Measurements from ENCODE around the gene CCDC159. TPM values are rescaled to one million over a fixed set of nuclear protein-coding genes. Genes with fewer than 3 reads are reported as not detected.

The CCDC159 gene
- total RNA-seq, 1 experiment from 2014 or later = 18.2 TPM

DNA sequence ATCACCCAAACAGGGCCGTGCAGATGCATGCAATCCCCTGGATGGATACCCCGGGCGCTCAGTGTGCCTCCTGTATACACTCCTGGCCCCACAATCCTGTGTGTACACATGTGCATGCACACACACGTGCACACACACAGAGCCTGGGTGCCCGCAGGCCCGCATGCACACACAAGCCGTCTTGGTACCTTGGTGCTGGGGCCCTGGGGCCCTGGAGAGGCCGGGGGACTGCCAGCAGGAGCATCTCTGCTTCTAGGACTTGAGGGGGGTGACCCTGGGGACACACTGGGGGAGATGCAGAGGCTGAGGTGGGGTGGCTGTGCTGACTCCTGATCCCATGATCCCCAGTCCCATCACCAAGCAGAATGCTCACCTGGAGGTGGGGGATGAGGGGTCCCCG is 53.3 kb downstream of the CCDC159 start:
- TF ChIP-seq, protein P1, sequence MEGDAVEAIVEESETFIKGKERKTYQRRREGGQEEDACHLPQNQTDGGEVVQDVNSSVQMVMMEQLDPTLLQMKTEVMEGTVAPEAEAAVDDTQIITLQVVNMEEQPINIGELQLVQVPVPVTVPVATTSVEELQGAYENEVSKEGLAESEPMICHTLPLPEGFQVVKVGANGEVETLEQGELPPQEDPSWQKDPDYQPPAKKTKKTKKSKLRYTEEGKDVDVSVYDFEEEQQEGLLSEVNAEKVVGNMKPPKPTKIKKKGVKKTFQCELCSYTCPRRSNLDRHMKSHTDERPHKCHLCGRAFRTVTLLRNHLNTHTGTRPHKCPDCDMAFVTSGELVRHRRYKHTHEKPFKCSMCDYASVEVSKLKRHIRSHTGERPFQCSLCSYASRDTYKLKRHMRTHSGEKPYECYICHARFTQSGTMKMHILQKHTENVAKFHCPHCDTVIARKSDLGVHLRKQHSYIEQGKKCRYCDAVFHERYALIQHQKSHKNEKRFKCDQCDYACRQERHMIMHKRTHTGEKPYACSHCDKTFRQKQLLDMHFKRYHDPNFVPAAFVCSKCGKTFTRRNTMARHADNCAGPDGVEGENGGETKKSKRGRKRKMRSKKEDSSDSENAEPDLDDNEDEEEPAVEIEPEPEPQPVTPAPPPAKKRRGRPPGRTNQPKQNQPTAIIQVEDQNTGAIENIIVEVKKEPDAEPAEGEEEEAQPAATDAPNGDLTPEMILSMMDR (IDR thresholded peaks at IDR 0.05; ENCODE audit: unreplicated experiment) = no peak
- no TSS peak for BruUV-seq (replicated peaks)
- H3K4me3 Mint-ChIP-seq (ENCODE audit: unreplicated experiment) = no peak overlapping the region
- intact Hi-C loops (cut with micrococcal nuclease) = no loop called here
- H3K27ac Mint-ChIP-seq (ENCODE audit: low read depth, unreplicated experiment) = no peak overlapping the region
- H3K36me3 Mint-ChIP-seq (ENCODE audit: insufficient read depth, unreplicated experiment) = no peaks in the 10 kb centered on the region
- POLR2A ChIA-PET = no interaction called here
- no peaks in the 10 kb centered on the region for H3K9me3 Mint-ChIP-seq (ENCODE audit: unreplicated experiment)
- no peak for DNase-seq (ENCODE audit: unreplicated experiment)
- CTCF ChIA-PET = interaction anchor here (0.7 to 1.6 kb wide), 2 partner anchors 18 to 104 kb away, joined by 3 to 5 read pairs; no protein-coding TSS in a partner anchor
- no peaks in the 10 kb centered on the region for H3K27me3 Mint-ChIP-seq (ENCODE audit: insufficient read depth, unreplicated experiment)
- no peaks in the 10 kb centered on the region for H3K4me1 Mint-ChIP-seq (ENCODE audit: insufficient read depth, unreplicated experiment)

DNA sequence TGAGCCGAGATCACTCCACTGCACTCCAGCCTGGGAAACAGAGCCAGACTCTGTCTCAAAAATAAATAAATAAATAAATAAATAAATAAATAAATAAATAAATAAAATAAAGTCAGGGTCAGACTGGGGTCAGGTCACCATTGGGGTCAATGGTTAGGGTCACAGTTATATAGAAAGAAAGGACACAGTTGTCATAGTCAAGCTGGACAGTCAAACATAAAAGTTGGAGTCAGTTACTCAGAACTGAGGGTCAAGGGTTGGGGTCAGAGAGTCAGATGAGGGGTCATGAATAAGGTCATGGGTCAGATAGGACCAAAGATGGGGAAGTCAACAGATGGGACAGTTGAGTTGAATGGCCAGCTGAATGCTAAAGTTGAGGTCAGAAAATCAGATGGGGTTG is 54.5 kb downstream of the CCDC159 start:
- TF ChIP-seq, protein P1 (IDR thresholded peaks at IDR 0.05; ENCODE audit: unreplicated experiment) = no peak
- no peaks in the 10 kb centered on the region for H3K27me3 Mint-ChIP-seq (ENCODE audit: insufficient read depth, unreplicated experiment)
- CTCF ChIA-PET = interaction anchor here (0.6 kb wide), 1 partner anchor 111 kb away, joined by 3 read pairs; no protein-coding TSS in a partner anchor
- intact Hi-C loops (cut with micrococcal nuclease) = no loop called here
- no peak for DNase-seq (ENCODE audit: unreplicated experiment)
- no peaks in the 10 kb centered on the region for H3K9me3 Mint-ChIP-seq (ENCODE audit: unreplicated experiment)
- POLR2A ChIA-PET = no interaction called here
- no peak overlapping the region for H3K4me3 Mint-ChIP-seq (ENCODE audit: unreplicated experiment)
- no TSS peak for BruUV-seq (replicated peaks)
- no peaks in the 10 kb centered on the region for H3K4me1 Mint-ChIP-seq (ENCODE audit: insufficient read depth, unreplicated experiment)
- no peak overlapping the region for H3K27ac Mint-ChIP-seq (ENCODE audit: low read depth, unreplicated experiment)
- no peaks in the 10 kb centered on the region for H3K36me3 Mint-ChIP-seq (ENCODE audit: insufficient read depth, unreplicated experiment)

DNA sequence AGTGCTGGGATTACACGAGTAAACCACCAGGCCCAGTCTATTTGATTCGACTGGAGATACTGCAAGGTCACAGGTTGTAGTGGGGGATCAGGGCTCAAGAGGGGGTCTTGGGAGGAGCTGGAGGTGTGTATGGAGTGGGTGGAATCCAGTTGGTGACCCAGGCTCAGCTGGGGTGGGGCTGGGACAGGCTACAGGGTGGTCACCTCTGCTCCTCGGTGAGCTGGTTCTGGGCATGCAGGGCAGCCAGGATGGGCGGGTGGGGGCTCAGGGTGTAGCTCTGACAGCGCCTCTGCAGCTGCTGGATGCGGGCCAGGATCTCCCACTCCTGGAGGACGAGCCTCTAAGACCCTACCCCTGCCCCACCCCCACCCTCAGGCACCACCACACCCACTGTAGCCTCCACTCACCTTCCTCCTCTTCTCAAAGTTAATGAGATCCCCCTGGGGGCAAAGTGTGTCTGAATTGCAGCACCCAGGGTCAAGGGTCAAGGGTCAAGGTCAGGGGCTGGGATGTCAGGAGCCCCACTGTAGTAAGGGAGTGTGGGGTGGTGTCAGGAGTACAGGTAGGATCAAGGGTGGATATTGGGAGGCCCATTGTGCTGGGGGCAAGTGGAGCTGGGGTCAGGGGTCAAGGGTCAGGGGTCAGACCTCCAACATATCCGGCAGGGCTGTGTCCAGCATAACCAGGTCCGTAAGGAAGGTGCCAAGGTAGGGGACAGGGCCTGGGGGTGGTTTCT is 55.7 kb downstream of the CCDC159 start:
- no peak overlapping the region for H3K27ac Mint-ChIP-seq (ENCODE audit: low read depth, unreplicated experiment)
- H3K4me1 Mint-ChIP-seq (ENCODE audit: insufficient read depth, unreplicated experiment) = no peaks in the 10 kb centered on the region
- ChIA-PET CTCF (interaction anchor here (0.6 kb wide), 3 partner anchors 299 to 1301 kb away, joined by 3 to 4 read pairs (median 4); no protein-coding TSS in a partner anchor), POLR2A (no interaction called here)
- H3K36me3 Mint-ChIP-seq (ENCODE audit: insufficient read depth, unreplicated experiment) = no peaks in the 10 kb centered on the region
- H3K4me3 Mint-ChIP-seq (ENCODE audit: unreplicated experiment) = no peak overlapping the region
- TF ChIP-seq, protein P1 (IDR thresholded peaks at IDR 0.05; ENCODE audit: unreplicated experiment) = no peak
- no TSS peak for BruUV-seq (replicated peaks)
- intact Hi-C loops (cut with micrococcal nuclease) = no loop called here
- H3K9me3 Mint-ChIP-seq (ENCODE audit: unreplicated experiment) = no peaks in the 10 kb centered on the region
- no peak for DNase-seq (ENCODE audit: unreplicated experiment)
- H3K27me3 Mint-ChIP-seq (ENCODE audit: insufficient read depth, unreplicated experiment) = no peaks in the 10 kb centered on the region

Other genes with a start within 250 kb of the CCDC159 start
- gene SPC24, start 190.7 kb upstream of the CCDC159 start, total RNA-seq (2022) = 8.6 and 16.4 TPM in 2 replicates
- 25.0 and 29.2 TPM in 2 replicates for gene KANK2, start 149.0 kb upstream of the CCDC159 start, total RNA-seq (2022)
- not detected in 2 replicates for gene ANGPTL8, start 106.9 kb upstream of the CCDC159 start, total RNA-seq (2022)
- 49.1 and 61.7 TPM in 2 replicates for gene DOCK6, start 84.0 kb upstream of the CCDC159 start, total RNA-seq (2022)
- gene TSPAN16, start 50.4 kb upstream of the CCDC159 start, total RNA-seq (2022) = not detected in 2 replicates
- 42.8 and 46.5 TPM in 2 replicates for gene RAB3D, start 6.9 kb upstream of the CCDC159 start, total RNA-seq (2022)
- gene TMEM205, start 251 bp upstream of the CCDC159 start, total RNA-seq (2022) = 93.1 and 96.6 TPM in 2 replicates
- gene PLPPR2, start 8.9 kb downstream of the CCDC159 start, total RNA-seq (2022) = 19.5 and 24.2 TPM in 2 replicates
- 1.0 and 1.4 TPM in 2 replicates for gene SWSAP1, start 28.1 kb downstream of the CCDC159 start, total RNA-seq (2022)
- 1.7 and 2.7 TPM in 2 replicates for gene EPOR, start 37.8 kb downstream of the CCDC159 start, total RNA-seq (2022)
- not detected in 2 replicates for gene RGL3, start 72.8 kb downstream of the CCDC159 start, total RNA-seq (2022)
- gene ODAD3, start 88.6 kb downstream of the CCDC159 start, total RNA-seq (2022) = 0.30 TPM in 1 of 2 replicates, not detected in the other
- gene PRKCSH, start 89.1 kb downstream of the CCDC159 start, total RNA-seq (2022) = 224 and 257 TPM in 2 replicates
- gene ELAVL3, start 134.5 kb downstream of the CCDC159 start, total RNA-seq (2022) = 0.54 TPM in 1 of 2 replicates, not detected in the other
- 7.7 and 8.7 TPM in 2 replicates for gene ZNF653, start 159.3 kb downstream of the CCDC159 start, total RNA-seq (2022)
- 19.2 and 26.8 TPM in 2 replicates for gene ECSIT, start 182.6 kb downstream of the CCDC159 start, total RNA-seq (2022)
- gene CNN1, start 192.3 kb downstream of the CCDC159 start, total RNA-seq (2022) = not detected in 2 replicates
- 72.1 and 78.7 TPM in 2 replicates for gene ELOF1, start 212.7 kb downstream of the CCDC159 start, total RNA-seq (2022)
- not detected in 2 replicates for gene ACP5, start 231.1 kb downstream of the CCDC159 start, total RNA-seq (2022)

Measured in MCF 10A (cell line).